K562 (cell line): ENCODE measurements around the gene CDH20. TPM values are rescaled to one million over a fixed set of nuclear protein-coding genes. Genes with fewer than 3 reads are reported as not detected.

Experiments
- ETV5 ChIP-seq: sonication (generic); formaldehyde crosslinking; IDR thresholded peaks from 2 replicates; pipeline ENCODE4 v1.4.0; 2020; ENCODE audit warnings: low read depth, mild to moderate bottlenecking, missing genetic modification reagents
- EWSR1 ChIP-seq: fragments of 450-650 bp; IDR thresholded peaks from 2 replicates; pipeline ENCODE4 v1.6.1; 2018; ENCODE audit warnings: borderline replicate concordance, mild to moderate bottlenecking, low read depth, moderate library complexity; ENCODE audit not compliant: partially characterized antibody
- JUN ChIP-seq, 2 experiments: sonication (generic) in 1 of 2; formaldehyde crosslinking in 1 of 2; IDR thresholded peaks; 2 replicates each; pipeline versions ENCODE4 v1.6.1 to v1.8.0; 2012 to 2022; ENCODE audit warnings: borderline replicate concordance in 2 of 2, mild to moderate bottlenecking in 2 of 2, improper control_type of control experiment in 1 of 2, low read depth in 1 of 2, low read length in 1 of 2, missing genetic modification reagents in 1 of 2
- MEF2A ChIP-seq: IDR thresholded peaks from 2 replicates; pipeline ENCODE4 v1.6.1; 2011; ENCODE audit warnings: low read depth, mild to moderate bottlenecking, low read length, moderate library complexity; ENCODE audit not compliant: control insufficient read depth
- NCOR1 ChIP-seq: fragments of 450-650 bp; IDR thresholded peaks from 2 replicates; pipeline ENCODE4 v1.6.1; 2016; ENCODE audit warnings: mild to moderate bottlenecking, moderate library complexity
- PML ChIP-seq: IDR thresholded peaks from 2 replicates; pipeline ENCODE4 v1.6.1; 2012; ENCODE audit warnings: low read length, inconsistent platforms
- ZNF561 ChIP-seq: fragments of 450-650 bp; formaldehyde crosslinking; conservative IDR thresholded peaks from 2 replicates; pipeline ENCODE4 v1.4.0; 2020; ENCODE audit warnings: mild to moderate bottlenecking, moderate library complexity
- ZNF589 ChIP-seq: fragments of 200-800 bp; sonication (Bioruptor generic); IDR thresholded peaks from 2 replicates; pipeline ENCODE4 v1.6.1; 2016; ENCODE audit warnings: low read depth, missing genetic modification characterization, missing compliant biosample characterization
- polyA plus RNA-seq, 8 experiments: library from polyadenylated mRNA; depleted of rRNA in 4 of 8; stranded (reverse) in 5 of 8; unstranded in 3 of 8; fragments of >200 nt; fragmentation: Nextera tagmentation in 2 of 8; fragmentation: Illumina TruSeq in 1 of 8; extraction: Ambion mirVana in 2 of 8; extraction: Trizol in 1 of 8; gene quantifications; 2 replicates each; pipeline versions ENCODE4 v1.2.1 to v1.2.3, GENCODE V29; 2011 to 2014; ENCODE audit warnings: inconsistent platforms in 1 of 8, missing spikeins in 1 of 8
- total RNA-seq, 7 experiments: library from RNA; depleted of rRNA in 6 of 7; stranded (reverse); fragments of >200 nt in 6 of 7; fragmentation: Illumina TruSeq in 2 of 7; extraction: Trizol in 2 of 7; gene quantifications; 2 replicates each; pipeline versions ENCODE4 v1.2.1 to v1.2.3, GENCODE V29; 2011 to 2021; ENCODE audit warnings: low replicate concordance in 1 of 7
- TF ChIP-seq, protein P1 (sequence below): sonication (generic); formaldehyde crosslinking; IDR thresholded peaks from 2 replicates; pipeline ENCODE4 v1.4.0; 2020; ENCODE audit warnings: mild to moderate bottlenecking, missing genetic modification reagents
- TF ChIP-seq, protein P2 (sequence below): fragments of 450-650 bp; IDR thresholded peaks from 2 replicates; pipeline ENCODE4 v1.6.1; 2018; ENCODE audit warnings: mild to moderate bottlenecking, low read depth; ENCODE audit not compliant: partially characterized antibody

Gene CDH20
- total and polyA plus RNA-seq, 9 of the 15 experiments (the other 6 are each of a cell fraction or from before 2014, with no cell fraction given): not detected

DNA sequence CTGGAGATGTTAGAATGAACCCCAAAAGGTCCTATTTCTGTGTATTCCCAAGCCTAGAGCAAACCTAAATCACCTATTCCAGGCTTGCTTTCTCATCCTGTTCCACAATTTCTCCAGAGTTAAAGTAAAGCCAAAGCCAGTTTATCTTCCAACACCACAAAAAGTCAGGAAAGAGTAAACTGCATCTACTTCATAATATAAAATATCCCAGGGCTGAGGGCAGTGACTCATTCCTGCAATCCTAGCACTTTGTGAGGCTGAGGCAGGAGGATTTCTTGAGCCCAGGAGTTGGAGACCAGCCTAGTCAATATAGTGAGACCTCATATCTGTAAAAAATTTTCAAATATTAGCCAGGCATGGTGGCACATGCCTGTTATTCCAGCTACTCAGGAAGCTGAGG lies 241.4 kb downstream of the CDH20 start (continued):
- TF ChIP-seq EWSR1 (no peak), ZNF589 (CRISPR knock-in tag) (no peak), ETV5 (CRISPR knock-in tag) (no peak), NCOR1 (no peak), PML (no peak), JUN (IDR thresholded peaks at IDR 0.05; ENCODE audit: borderline replicate concordance, low read depth, low read length) (no peak), JUN (CRISPR knock-in tag; IDR thresholded peaks at IDR 0.05; ENCODE audit: borderline replicate concordance) (no peak), ZNF561 (CRISPR knock-in tag) (no peak), MEF2A (no peak)
- TF ChIP-seq, protein P1, sequence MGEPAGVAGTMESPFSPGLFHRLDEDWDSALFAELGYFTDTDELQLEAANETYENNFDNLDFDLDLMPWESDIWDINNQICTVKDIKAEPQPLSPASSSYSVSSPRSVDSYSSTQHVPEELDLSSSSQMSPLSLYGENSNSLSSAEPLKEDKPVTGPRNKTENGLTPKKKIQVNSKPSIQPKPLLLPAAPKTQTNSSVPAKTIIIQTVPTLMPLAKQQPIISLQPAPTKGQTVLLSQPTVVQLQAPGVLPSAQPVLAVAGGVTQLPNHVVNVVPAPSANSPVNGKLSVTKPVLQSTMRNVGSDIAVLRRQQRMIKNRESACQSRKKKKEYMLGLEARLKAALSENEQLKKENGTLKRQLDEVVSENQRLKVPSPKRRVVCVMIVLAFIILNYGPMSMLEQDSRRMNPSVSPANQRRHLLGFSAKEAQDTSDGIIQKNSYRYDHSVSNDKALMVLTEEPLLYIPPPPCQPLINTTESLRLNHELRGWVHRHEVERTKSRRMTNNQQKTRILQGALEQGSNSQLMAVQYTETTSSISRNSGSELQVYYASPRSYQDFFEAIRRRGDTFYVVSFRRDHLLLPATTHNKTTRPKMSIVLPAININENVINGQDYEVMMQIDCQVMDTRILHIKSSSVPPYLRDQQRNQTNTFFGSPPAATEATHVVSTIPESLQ (CRISPR knock-in tag): no peak
- TF ChIP-seq, protein P2, sequence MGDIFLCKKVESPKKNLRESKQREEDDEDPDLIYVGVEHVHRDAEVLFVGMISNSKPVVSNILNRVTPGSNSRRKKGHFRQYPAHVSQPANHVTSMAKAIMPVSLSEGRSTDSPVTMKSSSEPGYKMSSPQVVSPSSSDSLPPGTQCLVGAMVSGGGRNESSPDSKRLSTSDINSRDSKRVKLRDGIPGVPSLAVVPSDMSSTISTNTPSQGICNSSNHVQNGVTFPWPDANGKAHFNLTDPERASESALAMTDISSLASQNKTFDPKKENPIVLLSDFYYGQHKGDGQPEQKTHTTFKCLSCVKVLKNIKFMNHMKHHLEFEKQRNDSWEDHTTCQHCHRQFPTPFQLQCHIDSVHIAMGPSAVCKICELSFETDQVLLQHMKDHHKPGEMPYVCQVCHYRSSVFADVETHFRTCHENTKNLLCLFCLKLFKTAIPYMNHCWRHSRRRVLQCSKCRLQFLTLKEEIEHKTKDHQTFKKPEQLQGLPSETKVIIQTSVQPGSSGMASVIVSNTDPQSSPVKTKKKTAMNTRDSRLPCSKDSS: no peak
